SHP77 treated with DMSO at 0.1 percent for 48 hours (cell line): ENCODE results near the gene TSPAN9.
A peak's percentile ranks its signal among the peaks of the same experiment; 100 is the strongest.

ENCODE experiments used
- DNase-seq: peaks from one replicate; lab custom pipeline; 2025; lab: John Stamatoyannopoulos, UW

TSPAN9 gene

GRCh38 chr12:3076730-3077571, at the start of gene TSPAN9:
Gene TSPAN9 (plus strand): TSS chr12:3077379. CDS start chr12:3201194, 123,815 bp downstream.
- no peak for DNase-seq

GRCh38 chr12:3028108-3028507, 49.1 kb upstream of the TSPAN9 start:
- no peak for DNase-seq

DNA sequence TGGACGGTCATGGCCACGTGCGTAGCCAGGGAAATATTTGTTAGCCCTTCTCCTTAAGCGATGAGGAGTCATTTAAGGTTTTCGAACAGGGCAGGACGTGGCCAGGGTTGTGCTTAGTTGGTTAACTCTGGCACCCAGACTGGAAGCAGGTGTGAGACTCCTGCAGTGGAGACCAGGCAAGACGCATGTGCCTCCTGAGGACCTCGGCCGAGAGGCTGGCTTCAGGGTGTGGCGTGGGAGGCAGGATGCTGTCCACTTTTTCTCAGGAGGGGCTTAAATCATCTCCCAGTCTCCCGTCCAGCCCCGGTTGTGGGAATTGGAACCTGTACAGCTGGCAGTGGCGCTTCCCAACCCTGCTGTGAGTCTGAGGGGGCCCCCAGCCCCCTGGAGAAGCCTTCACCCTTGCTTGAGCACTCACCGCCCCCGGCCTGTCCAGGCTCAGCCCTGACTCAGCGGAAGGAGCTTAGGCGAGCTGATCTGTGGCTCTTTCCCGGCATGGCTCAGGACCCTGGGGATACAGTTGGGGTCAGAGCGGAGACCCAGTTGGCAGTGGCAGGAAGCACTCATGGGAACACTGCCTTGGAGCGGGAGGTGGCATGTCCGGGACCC, 46.3 kb upstream of the TSPAN9 start:
- DNase-seq, result no peak

GRCh38 chr12:3032161-3032560, 45.0 kb upstream of the TSPAN9 start:
- no peak for DNase-seq

- no peak for DNase-seq
Measured at GRCh38 chr12:3032770-3033538, 44.2 kb upstream of the TSPAN9 start.

DNA sequence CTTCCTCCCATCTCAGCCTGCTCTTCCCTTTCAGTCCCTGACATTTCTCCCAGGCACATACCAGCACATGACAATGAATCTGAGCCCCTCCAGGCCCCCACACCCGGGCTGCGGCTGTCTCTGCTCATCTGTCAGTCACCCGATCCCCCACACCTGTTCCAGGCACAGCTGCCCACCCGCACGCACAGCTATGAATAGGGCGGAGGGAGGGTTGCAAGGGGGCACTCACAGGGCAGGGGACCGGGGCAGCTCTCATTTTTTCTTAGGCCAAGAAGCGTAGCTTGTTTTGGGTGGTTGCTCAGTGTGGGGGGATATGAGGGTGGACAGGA, 43.7 kb upstream of the TSPAN9 start:
- no peak for DNase-seq

GRCh38 chr12:3034067-3034750, 43.0 kb upstream of the TSPAN9 start:
- peak; percentile 31 for DNase-seq

- no peak for DNase-seq
Measured at GRCh38 chr12:3035171-3035570, 42.0 kb upstream of the TSPAN9 start.

GRCh38 chr12:3035815-3036702, 41.1 kb upstream of the TSPAN9 start:
- no peak for DNase-seq

DNA sequence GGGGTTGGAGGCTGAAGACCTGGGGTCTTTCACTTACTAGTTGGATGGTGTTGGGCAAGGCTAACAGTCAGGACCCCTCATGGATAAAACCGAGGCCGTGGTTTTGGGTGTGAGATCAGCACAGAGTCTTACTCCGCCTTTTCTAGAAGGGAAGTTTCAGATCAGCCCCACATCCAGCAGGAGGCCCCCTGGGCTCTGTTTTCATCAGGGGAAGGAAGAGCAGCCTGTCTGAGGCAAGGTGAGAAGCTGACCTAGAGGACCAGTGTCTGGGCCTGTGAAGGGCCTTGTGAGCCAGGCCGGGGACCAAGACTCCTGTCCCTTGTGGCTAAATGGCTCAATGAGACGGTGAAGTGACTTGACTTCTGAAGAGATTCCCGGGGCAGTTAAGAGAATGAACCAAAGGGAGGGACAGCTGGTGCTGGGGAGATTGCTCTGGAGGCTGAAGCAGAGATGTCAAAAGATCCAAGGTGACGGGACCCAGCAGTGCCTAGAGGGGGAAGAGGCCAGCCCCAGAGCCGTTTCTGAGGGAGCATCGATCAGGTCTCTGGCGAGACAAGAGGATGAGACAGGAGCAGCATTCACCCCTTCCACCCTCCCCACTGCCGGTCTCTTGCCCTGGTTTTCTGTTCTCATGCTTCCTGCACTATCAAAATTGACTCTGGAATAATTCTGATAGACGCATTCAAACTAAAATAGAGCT, 40.1 kb upstream of the TSPAN9 start:
- no peak for DNase-seq

- DNase-seq, result no peak
Measured at GRCh38 chr12:3038166-3038565, 39.0 kb upstream of the TSPAN9 start.

- no peak for DNase-seq
Measured at GRCh38 chr12:3038926-3039510, 38.2 kb upstream of the TSPAN9 start.

DNA sequence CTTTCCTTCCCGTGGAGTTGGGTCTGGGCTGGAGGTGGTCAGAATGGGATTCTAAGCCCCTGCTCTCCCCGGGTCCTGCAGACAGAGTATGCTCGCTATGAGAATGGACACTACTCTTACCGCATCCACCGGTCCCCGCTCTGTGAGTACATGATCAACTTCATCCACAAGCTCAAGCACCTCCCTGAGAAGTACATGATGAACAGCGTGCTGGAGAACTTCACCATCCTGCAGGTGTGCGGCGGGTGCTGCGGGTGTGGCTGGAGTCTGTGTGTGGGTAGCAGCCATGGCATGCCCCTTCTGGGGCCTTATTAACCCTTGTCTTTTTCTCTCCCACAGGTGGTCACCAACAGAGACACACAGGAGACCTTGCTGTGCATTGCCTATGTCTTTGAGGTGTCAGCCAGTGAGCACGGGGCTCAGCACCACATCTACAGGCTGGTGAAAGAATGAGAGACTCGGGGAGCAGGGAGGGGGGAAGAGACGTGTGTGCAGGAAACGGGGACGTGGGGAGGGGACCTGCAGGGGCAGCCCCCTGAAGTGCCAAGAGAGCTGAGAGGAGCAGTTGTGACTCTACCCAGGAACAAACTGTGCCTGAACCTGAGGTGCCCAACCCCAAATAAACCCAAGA, 37.0 kb upstream of the TSPAN9 start:
- DNase-seq, result no peak

- DNase-seq, result no peak
Measured at GRCh38 chr12:3040663-3041544, 36.3 kb upstream of the TSPAN9 start.

DNA sequence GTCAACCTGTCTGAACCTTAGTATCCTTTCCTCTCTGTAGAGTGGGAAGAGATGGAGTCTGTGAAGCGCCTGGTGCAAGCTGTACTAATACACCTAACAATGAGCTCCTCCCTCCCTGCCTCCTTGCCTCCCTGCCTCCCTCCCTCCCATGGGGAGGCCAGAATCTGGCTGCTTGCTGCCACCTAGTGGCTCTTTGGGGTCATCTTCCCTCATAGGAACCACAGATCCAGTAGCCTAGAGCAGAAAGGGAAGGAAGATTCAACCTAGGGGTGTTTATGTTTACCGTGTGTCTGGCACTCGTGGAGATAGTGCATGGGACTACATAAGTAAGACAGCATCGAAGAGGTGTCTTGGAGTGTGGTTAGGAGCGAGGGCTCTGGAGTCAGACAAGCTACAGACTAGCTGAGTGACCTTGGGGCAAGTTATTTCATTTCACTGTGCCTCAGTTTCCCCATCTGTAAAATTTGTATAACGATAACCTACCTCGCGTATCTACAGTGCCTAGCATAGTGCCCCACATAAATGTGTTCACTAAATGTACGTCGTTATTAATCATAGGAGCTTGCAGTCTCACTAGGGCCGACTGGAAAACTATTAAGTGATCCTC, 35.5 kb upstream of the TSPAN9 start:
- peak; percentile 16 for DNase-seq

DNA sequence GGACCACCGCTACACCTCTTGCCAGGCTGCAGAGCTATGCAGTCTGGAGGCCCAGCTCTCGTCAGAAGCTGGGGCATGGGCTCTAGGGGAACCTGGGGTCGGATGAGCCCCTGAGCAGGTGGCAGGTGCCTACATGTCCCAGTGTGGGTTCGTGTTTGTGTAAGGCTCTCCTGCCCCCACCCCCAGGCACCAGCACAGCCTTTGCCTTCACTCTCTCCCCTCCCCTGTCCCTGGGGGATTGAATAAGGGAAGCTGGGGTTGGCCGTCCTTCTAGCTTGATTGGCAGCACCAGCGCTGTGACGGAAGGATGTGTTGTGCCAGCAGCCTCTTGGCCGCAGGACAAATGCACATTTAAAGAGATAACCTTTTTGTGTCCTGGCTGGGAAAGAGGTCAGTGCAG, 34.8 kb upstream of the TSPAN9 start:
- DNase-seq, result no peak

GRCh38 chr12:3042826-3043225, 34.4 kb upstream of the TSPAN9 start:
- no peak for DNase-seq

GRCh38 chr12:3043406-3043805, 33.8 kb upstream of the TSPAN9 start:
- no peak for DNase-seq
